SU-DHL-6 (cell line): ENCODE measurements around the gene MYH15.

Experiments used
- CTCF ChIP-seq: fragments of 200-600 bp; sonication (generic); IDR thresholded peaks from one replicate; pipeline ENCODE4 v1.5.1; 2017; ENCODE audit warnings: antibody characterized with exemption, mild to moderate bottlenecking, low read length, moderate library complexity; ENCODE audit not compliant: insufficient read depth, poor library complexity, severe bottlenecking
- EZH2phosphoT487 ChIP-seq: fragments of 200-600 bp; sonication (generic), shearing (Covaris generic); conservative IDR thresholded peaks from 2 replicates; pipeline ENCODE4 v1.6.1; 2018; ENCODE audit warnings: mild to moderate bottlenecking, antibody characterized with exemption, low read length, moderate library complexity, mixed read lengths

GRCh38 chr3:108342837-108343486 lies 167.4 kb downstream of the MYH15 start:
- TF ChIP-seq CTCF (no peak), EZH2phosphoT487 (no peak)
